Islet of Langerhans (tissue), 1 donor: Measurements from ENCODE around the gene GRIK4.
"Not testable (repeated sequence)": the region's sequence is repeated elsewhere in the genome, so short reads cannot be mapped to it uniquely, and the experiment has no call there.

Experiments
- FAIRE-seq: peaks from one replicate; lab custom pipeline; 2011; peaks lifted over from hg19 to GRCh38; lab: Jason Lieb, UNC

GRIK4 gene

DNA sequence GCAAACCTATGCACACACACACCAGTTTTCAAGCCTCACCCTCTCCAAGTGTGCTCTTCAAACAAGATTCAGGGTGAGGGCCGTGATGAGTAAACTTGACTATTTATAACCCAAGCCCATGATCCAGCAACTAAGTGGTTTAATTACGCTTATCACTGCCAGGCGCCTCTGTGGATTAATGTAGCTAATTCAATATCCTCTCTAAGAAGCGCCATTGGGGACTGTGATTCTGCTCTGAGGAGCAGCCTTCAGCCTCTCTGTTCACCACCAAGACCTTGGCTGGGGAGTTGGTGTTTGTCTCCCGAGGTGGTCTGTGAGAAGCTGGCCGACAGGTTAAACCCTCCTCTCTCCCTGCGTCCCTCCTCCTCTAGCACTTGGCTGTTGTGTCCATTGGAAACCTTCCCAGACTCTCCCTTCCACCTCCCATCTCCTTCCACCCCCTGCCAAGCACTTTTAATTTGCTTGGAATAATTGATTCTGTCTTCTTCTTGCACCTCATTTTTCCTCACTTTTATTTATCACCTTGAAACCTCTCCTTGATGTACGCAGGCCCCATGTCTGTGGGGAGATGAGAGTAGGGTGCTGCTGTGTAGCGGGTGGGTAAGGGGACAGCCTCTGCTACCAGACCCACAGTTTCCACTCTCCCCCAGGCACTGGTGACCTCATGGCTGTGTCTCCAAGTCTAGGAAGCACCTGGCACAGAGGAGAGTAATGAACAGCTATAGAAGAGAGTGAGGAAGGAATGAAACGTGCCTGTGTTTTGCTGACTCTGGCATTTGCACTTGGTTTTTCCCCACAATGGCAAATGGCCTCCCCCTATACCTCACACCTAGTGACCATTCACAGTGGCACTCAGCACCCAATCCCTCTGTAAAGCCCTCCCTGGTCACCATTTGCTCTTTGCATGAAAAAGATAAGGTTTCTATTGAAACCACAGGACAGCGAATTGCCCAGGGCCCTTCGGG lies 236.6 kb downstream of the GRIK4 start:
- FAIRE-seq = no peak

DNA sequence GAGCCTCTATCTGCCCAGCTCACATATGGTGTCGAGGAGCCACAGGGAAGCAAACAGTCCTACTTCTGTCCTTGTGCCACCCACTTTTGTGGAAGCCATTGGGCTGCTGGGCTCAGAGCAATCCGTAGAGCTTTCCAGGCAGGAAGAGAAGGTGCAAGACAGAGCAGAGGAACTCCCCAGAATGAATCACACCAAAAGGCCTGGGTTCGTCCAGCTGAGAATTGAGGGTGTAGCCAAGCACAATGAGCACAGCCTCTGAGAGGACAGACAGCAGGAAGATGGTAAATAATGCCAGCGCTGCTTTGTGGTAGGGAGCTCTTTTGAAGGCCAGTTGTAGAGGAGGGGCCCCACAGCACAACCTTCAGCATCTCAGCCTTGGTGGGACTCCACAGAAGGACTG lies 237.8 kb downstream of the GRIK4 start:
- FAIRE-seq = no peak

DNA sequence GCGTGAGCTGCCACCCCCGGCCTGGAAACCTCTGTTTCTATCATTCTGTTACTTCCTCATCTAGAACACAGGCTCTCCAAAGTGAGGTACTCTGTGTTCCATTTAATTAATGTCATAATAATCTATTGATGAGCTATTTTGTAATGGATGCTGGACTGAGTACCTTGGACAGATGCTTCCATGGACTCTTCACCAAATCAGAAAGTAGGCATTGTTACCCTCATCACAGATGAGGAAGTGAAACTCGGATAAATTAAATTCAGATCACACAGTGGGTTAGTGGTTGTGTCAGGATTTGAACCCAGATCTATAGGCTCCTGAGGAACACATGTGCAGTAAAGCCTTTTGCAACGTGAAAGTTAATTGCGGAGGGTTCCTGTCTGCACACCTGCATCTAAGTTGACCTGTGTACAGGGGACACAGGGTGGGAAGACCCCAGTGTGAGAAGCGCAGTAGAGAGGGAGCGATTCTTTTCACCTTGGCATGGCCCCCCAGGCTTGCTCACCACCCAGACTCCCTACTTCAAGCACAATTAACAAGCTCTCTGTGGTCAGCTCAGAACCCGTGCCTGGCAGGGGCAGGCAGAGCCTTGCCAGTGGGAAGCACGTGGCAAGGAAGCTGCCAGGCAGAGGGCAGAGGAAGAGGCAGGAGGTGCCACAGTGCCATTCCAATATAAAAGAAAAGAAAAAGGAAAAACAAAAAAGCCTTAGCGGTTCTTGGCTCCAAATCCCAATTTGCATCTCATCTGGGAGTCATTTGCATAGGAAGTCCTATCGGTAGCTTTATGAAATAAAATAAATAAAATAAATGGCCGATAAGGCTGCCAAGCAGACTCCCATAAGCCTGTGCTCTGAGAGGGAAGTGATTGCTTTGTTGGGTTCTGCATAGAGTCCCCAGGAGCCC lies 239.3 kb downstream of the GRIK4 start:
- FAIRE-seq = no peak

DNA sequence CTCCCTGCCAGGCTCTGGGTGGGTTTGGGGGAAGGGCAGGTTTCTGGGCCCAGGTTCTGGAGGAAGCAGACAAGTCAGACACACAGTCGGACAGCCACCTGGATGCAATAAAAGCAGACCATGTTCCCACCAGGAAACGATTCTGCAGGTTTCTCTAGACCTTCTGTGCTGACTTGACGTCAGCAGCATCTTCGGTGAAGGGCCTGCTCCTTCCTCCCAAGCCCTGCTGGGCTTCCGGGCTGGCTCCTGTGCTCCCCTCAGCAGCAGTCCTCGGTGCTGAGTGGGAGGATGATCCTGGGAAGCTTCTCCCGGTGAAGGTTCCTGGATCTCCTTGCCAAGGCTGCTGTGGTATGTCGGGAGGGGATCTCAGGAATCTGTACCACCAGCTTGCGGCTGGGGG lies 240.0 kb downstream of the GRIK4 start:
- no peak for FAIRE-seq

DNA sequence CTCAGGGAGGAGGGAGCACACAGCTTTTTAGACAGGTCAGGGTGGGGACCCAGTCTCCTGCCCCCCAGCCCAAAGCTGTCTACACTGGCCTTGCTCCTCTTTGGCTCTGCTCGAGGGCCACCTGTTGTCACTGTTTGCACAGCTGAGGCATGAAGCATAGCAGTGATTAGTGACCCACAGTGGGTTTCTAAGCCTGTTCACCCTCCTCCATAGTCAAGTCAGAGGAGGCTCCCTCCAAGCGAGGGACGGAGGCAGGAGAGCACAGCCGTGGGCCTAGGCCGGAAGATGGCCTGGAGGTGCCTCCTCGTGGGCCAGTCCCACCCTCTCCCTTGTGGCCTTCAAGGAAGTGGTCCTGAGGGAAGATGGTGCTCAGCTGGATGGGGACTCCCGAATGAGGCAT lies 241.1 kb downstream of the GRIK4 start:
- FAIRE-seq = no peak

DNA sequence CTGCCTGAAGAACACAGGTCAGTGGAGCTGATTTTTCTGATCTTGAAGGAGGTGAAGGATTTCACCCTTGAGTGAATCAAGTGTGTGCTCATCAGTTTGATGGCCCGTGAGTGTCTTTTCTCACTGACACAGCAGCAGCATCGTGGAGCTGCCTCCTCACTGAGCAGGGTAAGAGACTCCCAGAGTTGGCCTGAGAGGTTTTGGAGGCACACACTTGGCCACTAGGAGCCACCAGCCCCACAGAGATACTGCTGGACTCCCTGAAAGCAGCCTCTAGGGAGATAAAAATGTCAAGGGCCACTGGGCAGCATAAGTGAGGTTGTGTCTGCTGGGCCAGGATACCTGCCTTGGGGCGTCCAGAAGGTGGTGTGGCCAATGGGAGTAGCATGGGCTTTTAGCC lies 245.4 kb downstream of the GRIK4 start:
- FAIRE-seq = no peak

DNA sequence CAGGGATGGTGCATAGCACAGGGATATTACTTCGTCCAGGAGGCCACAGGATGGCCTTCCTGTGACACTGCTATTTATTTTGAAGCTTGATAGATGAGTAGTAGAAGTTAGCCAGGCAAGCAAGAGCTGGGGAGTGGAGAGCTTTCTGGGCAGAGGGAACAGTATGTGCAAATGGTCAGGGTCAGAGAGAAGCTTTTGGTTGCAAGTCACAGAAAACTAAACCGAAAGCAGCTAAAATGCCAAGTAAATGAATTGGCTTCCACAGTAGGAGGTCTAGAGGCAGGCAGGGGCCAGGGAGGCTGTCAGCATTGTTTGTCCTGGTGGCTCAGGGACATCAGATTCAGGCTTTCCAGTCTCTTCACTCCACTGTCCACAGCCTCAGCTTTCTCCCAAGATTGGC lies 247.5 kb downstream of the GRIK4 start:
- no peak for FAIRE-seq

DNA sequence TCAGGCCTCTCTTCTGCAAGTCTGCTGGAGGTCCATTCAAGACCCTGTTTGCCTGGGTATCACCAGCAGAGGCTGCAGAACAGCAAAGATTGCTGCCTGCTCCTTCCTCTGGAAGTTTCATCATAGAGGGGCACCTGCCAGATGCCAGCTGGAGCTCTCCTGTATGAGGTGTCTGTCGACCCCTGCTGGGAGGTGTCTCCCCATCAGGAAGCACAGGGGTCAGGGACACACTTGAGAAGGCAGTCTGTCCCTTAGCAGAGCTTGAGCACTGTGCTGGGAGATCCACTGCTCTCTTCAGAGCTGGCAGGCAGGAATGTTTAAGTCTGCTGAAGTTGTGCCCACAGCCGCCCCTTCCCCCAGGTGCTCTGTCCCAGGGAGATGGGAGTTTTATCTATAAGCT lies 254.2 kb downstream of the GRIK4 start:
- FAIRE-seq = not testable (repeated sequence)

DNA sequence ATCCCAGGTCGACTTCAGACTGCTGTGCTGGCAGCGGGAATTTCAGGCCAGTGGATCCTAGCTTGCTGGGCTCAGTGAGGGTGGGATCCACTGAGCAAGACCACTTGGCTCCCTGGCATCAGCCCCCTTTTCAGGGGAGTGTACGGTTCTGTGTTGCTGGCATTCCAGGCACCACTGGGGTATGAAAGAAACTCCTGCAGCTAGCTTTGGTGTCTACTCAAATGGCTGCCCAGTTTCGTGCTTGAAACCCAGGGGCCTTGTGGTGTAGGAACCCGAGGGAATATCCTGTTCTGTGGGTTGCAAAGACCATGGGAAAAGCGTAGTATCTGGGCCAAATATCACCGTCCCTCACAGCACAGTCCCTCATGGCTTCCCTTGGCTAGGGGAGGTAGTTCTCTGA lies 254.8 kb downstream of the GRIK4 start:
- FAIRE-seq = no peak

DNA sequence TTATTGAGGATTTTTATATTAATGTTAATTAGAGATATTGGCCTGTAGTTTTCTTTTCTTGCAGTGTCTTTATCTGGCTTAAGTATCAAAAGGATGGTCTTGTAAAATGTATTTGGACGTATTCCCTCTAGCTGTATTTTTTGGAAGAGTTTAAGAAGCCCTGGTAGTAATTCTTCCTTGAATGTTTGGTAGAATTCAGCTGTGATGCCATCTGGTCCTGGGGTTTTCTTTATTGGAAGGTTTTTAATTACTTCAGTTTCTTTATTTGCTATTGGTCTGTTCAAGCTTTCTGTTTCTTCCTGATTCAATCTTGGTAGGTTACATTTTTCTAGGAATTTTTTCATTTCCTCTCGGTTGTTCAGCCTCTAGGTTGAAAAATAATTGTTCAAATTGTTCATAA lies 257.4 kb downstream of the GRIK4 start:
- FAIRE-seq = no peak

DNA sequence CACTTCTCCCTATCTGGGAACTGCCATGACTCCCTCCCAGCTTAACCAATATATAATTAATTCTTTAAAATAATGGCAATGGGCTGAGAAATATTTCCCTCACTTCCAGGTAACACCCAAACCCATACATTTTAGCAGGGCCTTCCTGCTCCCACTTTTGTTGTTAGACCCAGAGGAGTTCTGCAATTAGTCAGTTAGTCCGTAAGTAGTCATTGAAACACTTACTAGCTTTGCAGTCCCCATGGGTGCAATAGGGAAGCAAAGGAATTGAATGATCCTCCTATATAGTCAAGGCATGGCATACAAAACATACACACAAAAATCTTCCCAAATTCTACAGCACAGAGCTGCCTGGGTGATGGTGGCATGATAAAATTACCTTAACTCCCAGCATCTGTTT lies 258.4 kb downstream of the GRIK4 start:
- FAIRE-seq = no peak

DNA sequence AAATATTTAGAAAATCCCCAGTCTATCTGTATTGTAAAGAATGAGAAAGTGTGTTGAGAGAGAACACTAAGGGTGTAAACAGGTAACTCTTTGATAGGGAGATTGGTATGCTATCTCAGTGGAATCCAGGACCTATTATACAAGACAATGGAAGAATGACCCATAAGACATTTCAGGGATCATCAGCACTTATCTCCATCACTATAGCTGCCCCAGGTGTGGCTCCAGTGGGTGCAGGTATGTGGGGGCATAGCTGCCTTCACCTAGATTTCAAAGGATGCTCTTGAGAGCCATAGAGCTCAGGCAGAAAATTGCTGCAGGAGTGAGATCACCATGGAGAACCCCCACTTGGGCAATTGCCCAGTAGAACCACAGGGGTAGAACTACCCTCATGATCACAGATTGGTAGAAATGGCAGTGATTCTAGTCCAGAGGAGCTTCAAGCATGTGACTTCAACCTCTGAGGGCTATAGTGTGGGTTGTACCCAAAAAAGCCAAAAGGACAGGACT lies 260.1 kb downstream of the GRIK4 start:
- FAIRE-seq = no peak

DNA sequence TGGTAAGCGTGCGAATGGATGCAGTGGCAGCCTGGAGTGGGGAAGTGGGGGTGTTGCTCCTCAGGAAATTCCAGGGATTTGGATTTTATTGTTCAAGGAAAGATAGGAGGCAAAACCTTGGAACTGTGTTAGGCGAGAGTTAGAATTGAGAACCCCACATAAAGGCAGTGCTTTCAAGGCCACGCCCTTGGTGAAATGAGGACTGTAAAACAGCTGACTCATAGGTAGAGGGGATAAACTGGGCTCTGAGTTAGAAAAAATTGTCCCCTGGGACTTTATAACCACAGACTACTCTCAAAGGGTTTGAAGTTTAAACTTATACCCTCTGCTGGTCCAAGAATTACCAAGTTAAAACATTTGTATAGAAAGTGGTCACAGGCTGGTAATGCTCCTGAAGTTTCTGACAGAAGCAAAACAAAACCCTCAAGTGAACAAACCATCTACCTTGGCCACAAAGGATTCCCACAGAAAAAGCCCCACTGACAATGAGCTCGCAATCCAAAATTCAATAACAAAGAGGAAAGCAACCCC lies 262.0 kb downstream of the GRIK4 start:
- no peak for FAIRE-seq

DNA sequence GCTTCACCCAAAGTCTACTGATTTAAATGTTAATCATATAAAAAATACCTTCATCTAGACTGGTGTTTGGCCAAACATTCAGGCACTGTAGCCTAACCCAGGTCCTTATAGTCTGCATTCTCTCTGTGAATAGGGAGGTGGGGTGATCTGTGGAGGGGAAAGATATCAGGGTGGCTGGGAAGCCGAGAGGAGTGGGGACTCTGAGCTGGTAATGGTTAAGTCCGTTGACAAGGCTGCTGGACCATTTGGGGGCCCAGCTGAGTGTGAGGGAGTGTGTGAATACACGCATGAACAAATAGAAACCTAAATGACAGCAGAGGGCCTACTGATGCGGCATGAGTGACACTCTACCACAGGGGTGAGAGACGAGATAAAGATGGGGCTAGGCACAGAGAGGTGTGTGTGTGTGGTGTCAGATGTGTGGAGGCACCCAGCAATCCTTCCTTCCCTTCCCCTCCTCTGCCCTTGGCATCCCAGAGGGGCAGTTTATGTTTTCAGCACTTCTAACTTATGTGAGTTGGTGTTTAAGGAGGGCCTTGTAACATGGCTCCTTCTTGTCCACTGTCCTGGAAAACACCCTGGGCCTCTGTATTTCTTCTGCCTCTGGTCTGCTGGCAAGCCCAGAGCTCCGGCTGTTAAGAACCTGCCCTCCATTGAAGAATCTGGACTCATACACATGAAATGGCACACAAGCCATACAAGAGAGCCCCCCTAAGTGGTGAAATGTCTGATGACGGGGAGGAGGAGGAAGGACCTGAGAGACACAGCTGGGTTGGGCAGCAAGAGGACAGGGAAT lies 263.2 kb downstream of the GRIK4 start:
- FAIRE-seq = no peak

DNA sequence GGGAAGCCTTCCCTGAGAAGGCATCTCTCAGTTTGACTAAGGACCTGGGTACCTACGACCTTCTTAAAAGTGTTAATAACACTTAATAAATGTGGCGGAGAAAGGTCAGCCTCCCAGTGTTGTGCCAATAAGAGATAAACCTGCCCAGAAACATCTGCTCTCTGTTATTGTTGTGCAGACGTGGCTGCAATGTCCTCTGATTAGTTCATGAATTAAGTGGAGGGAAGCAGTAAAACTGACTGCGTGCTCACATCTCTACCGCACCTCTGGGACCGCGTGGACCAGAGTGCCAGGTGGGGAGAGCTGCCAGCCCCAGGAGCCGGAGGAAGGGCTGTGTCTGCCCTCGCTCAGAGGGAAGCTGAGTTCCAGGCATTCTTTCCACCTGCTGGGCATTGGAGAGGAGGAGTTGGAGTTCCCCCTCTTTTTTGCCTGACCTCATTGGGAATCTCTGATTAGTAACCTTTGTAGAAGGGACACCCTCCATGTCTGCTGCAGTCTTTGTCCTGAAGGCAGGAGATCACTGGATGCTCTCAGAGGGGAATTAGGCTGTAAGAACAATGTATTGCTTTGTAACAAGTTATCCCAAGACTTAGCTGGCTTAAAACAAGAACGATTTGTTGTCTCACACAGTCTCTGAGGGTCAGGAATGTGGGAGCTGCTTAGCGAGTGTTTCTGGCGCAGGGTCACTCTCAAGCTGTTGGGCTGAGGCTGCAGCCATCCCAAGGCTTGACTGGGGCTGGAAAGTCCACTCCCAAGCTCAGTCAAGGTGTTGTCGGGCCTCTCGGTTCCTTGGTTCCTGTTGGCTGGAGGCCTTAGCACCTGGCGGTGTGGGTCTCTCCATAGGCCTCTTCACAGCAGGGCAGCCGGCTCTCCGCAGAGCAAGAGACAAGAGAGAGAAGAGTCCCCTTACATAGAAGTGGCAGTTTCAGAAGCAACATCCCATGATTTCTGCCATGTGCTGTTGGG lies 264.7 kb downstream of the GRIK4 start:
- no peak for FAIRE-seq

DNA sequence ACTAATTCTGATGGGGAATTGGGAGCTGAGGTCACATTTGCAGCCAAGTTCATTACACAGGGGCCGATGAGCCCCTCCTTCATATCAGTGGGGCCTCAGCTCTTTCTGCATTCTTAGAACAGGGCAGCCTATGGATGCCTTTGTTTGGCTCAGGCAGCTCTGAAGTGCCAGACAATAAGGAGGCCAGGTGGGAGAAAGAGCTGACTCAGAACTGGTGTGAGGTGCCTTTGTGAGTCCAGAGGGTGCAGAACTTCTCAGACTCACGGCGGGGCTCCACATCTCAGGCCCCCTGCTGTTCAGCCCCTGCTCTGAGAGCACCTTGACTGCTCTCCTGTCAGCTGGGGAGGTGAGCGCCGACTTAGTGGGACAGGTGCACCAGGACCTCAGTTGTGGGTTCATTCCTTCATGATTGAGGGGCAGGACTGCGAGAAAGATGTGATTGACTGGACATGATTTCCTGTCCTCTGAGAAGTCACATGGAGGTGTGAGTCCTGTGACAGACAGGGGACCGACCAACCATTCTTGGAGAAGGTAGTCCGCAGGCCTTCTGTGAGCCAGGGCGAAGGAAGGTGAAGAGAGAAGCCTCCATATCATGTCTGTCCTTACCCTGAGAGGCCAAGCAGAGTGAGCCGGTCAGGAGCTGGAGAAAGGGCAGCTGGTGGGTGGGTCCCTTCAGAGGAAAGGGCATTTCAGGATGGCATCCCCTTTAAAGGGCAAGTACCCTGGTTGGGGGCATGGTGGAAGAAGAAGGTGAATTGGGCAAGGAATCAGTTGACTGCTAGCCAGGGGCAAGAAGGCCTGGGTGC lies 267.3 kb downstream of the GRIK4 start:
- FAIRE-seq = no peak

DNA sequence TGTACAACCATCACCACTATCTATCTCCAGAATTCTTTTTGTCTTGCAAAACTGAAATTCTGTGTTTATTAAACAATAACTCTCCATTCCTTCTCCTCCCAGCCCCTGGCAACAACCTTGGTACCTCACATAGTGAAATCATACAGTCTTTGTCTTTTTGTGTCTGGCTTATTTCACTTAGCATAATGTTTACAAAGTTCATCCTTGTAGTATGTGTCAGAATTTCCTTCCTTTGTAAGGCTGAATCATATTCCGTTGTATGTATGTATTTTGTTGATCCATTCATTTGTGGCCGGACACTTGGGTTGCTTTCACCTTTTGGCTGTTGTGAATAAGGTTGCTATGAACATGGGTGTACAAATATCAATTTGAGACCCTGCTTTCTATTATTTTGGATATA lies 268.7 kb downstream of the GRIK4 start:
- no peak for FAIRE-seq

DNA sequence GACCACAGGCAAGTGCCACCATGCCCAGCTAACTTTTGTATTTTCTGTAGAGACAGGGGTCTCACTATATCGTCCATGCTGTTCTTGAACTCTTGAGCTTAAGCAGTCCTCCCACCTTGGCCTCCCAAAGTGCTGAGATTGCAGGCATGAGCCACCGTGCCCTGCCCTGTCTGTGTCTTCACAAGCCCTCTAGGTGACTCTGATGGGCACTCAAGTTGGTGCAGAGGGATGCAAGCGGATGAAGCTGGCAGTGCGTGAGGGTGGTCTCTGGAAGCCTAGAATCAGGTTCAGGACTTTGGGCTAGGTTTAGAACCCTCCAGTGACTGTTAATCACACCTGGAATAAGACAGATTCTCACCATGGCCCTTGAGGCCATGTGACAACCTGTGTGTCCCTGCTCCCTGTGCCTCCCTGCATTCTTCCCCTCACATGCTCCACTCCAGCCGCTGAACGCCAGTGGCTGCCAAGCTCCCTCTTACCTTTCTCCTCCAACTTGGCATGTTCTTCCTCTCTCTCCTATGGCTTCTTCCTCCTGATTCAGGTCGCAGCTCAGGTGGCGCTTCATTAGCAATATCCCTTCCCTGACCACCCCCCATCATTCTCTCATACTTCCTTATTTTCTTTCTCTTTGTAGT lies 270.1 kb downstream of the GRIK4 start:
- FAIRE-seq = no peak

DNA sequence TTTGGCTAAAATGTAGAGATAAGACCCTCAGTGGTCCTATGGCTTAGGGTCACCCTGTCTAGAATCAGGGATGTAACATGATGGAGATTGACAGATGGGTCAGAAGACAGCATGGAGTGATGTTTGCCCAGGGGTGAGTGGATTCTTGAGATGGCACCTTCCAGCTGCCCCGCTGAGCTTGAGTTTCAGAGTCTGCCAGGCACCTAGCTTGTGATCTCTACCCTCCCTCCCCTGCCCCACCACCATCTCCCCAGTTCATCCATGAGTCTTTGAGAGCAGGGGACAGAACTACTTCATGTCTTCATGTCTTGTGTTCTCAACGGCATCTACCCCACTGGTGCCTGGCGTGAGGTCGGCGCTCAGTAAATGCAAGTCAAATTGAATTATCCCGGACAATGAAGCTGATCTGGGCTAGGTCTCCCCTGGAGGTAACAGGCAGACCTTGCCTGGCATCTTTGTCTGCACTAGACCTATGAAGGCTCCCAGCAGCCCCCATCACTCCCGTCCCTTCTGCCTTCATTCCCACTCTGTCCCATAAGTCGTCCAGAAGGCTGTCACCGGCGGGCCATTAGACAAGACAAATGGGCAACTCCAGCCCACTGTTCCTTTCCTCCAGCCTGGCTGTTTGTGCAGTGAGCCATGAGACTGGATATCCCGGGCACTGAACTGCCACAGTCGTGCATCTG lies 273.2 kb downstream of the GRIK4 start:
- no peak for FAIRE-seq
